VCaP (cell line): Measurements from ENCODE around the gene DENND10.
"Not testable (repeated sequence)": the region's sequence is repeated elsewhere in the genome, so short reads cannot be mapped to it uniquely, and the experiment has no call there.

Experiments used
- H3K27ac ChIP-seq: fragments of 450-650 bp; 2 replicates; pipeline ENCODE4 v1.5.1; 2017
- TF ChIP-seq, protein P1 (sequence below): fragments of 450-650 bp; conservative IDR thresholded peaks from 2 replicates; pipeline ENCODE4 v1.5.1; 2017; ENCODE audit warnings: mild to moderate bottlenecking, moderate library complexity

DENND10 gene

DNA sequence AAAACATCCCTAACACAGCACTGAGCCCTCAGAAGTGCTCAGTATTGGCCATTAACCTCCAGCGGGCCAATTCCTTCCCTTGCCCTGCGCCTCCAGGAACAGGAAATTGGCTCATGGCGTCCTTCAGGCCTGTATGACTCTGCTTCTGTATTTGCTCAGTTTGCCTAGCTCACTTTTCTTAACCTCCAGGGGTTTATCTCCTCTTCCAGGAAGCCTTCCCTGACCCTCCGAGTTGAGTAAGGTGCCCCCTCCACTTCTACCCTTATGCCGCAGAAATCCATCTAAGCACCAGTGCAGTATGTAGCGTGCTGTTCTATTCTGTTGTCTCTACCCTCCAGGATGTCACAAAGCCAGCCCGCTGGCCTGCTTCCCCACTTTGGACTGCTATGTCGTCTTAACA is 62.7 kb downstream of the DENND10 start:
- TF ChIP-seq, protein P1, sequence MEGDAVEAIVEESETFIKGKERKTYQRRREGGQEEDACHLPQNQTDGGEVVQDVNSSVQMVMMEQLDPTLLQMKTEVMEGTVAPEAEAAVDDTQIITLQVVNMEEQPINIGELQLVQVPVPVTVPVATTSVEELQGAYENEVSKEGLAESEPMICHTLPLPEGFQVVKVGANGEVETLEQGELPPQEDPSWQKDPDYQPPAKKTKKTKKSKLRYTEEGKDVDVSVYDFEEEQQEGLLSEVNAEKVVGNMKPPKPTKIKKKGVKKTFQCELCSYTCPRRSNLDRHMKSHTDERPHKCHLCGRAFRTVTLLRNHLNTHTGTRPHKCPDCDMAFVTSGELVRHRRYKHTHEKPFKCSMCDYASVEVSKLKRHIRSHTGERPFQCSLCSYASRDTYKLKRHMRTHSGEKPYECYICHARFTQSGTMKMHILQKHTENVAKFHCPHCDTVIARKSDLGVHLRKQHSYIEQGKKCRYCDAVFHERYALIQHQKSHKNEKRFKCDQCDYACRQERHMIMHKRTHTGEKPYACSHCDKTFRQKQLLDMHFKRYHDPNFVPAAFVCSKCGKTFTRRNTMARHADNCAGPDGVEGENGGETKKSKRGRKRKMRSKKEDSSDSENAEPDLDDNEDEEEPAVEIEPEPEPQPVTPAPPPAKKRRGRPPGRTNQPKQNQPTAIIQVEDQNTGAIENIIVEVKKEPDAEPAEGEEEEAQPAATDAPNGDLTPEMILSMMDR, result no peak
- H3K27ac ChIP-seq, result peak overlapping the region; percentile 86

GRCh38 chr10:119167041-119167440 is 63.1 kb downstream of the DENND10 start:
- no peak overlapping the region for H3K27ac ChIP-seq
- TF ChIP-seq, protein P1, result no peak

DNA sequence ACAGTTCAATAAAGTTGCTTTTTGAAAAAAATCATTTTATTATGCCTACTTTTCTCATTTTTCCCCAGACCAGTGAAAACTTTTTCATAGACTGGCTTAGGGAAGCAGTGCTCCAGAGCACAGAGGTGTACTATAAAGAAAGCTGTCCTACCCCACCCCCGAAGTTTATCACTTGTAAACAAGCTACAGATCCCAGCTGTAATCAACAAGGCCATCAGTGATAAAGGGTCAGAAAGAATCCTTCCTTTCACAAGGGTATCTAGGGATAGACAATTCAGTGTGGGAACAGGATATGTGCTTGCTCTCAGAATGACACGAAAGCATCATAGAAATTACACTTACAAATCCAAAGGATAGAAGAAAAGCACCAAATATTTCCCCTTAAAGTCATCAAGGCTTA is 70.2 kb downstream of the DENND10 start:
- TF ChIP-seq, protein P1, result no peak
- H3K27ac ChIP-seq, result no peak overlapping the region

DNA sequence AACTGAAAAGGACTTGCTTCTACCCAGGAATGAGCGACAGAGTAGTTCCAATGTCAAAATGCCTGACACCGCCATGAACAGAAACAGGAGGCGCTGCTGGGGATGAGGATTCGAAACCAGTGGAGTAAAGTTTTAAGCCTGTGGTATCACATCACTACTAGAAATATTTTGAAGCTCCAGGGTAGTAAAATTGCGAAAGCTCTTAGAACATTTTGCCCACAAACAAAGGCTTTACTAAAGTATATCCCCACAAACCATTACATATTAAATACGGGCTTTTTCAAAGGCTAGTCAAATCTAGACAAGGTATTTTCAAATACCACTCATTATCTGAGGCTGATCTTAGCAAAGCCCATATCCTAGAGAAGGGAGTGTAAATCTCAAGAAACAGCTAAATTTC is 72.3 kb downstream of the DENND10 start:
- no peak overlapping the region for H3K27ac ChIP-seq
- TF ChIP-seq, protein P1, result no peak

DNA sequence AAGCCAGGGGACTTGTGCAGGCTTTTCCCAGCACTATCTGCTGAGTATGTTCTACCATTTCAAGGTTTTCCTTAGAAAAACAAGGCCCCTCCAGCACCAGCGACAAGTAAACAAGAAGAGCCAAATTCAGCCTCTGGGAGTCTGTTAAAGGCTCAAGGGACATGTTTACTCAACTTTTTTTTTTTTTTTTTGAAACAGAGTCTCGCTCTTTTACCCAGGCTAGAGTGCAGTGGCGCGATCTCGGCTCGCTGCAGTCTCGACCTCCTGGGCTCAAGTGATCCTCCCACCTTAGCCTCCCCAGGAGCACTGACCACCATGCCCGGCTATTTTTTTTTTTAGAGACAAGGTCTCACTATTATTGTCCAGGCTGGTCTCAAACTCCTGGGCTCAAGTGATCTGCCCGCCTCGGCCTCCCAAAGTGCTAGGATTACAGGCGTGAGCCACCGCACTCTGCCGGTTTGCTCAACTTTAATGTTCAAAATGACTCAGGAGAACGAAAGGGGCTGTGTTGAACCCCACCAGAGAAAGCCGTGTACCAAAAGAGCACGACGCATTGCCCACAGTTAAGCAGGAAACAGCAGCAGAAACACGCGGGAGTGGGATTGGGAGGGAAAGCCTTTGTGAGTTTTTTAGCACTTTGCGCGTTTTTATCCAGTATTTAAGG is 73.9 kb downstream of the DENND10 start:
- TF ChIP-seq, protein P1, result no peak
- H3K27ac ChIP-seq, result peak overlapping the region; percentile 80

- TF ChIP-seq, protein P1, result no peak
- H3K27ac ChIP-seq, result peak within 1 kb of the TSS; percentile 80
Observed at GRCh38 chr10:119178372-119179119, 74.6 kb downstream of the DENND10 start, which contains the start of gene PRDX3. Gene PRDX3, minus strand, starts transcription at chr10:119178812. Its CDS starts 22 bp downstream, at chr10:119178790.

- H3K27ac ChIP-seq, result not testable (repeated sequence)
Observed at GRCh38 chr10:119180850-119181400, 77.0 kb downstream of the DENND10 start.
